IMR-90 (cell line): ENCODE data around the gene MOCS1. TPM values are rescaled to one million over a fixed set of nuclear protein-coding genes. Genes with fewer than 3 reads are reported as not detected.

Experiments used
- ATAC-seq: fragments of 200-7000 bp; cut with Tn5 transposase; 2 replicates; pipeline ENCODE4 v1.9.1; 2020; ENCODE audit warnings: low read depth, mild to moderate bottlenecking, moderate library complexity
- BruUV-seq: library from RNA; stranded (reverse); fragments of 400-500 nt; replicated peaks from 2 replicates; lab custom pipeline; 2021; lab: Mats Ljungman, UMichigan
- CTCF ChIA-PET: fragments of 300-600 bp; formaldehyde crosslinking; extraction: SDS; loops from one replicate; lab custom pipeline; 2021; ENCODE audit warnings: antibody characterized with exemption; lab: Yijun Ruan, JAX
- POLR2A ChIA-PET: fragments of 300-600 bp; sonication (Branson Sonifier 250); formaldehyde crosslinking; loops from one replicate; lab custom pipeline; 2022; ENCODE audit warnings: antibody characterized with exemption; ENCODE audit not compliant: unreplicated experiment; lab: Charles Lee
- DNase-seq: peaks from one replicate; pipeline ENCODE4 v3.0.0; 2013
- H2AFZ ChIP-seq: replicated peaks from 2 replicates; pipeline ENCODE3; 2013; ENCODE audit warnings: low read length, mild to moderate bottlenecking; ENCODE audit not compliant: poor library complexity
- H2AK5ac ChIP-seq: 2 replicates; pipeline ENCODE4 v1.6.1; 2013; ENCODE audit warnings: low read depth, low read length, inconsistent platforms
- H2AK9ac ChIP-seq: replicated peaks from 2 replicates; pipeline ENCODE3; 2013; ENCODE audit warnings: mild to moderate bottlenecking, low read depth, low read length, moderate library complexity; ENCODE audit not compliant: poor library complexity
- H2BK120ac ChIP-seq: 2 replicates; pipeline ENCODE4 v1.6.1; 2013; ENCODE audit warnings: low read depth, low read length, inconsistent platforms
- H2BK15ac ChIP-seq: 3 replicates; pipeline ENCODE4 v1.6.1; 2013; ENCODE audit warnings: low read depth, low read length, inconsistent platforms
- H2BK20ac ChIP-seq: 2 replicates; pipeline ENCODE4 v1.6.1; 2013; ENCODE audit warnings: low read depth, mild to moderate bottlenecking, inconsistent platforms, low read length, moderate library complexity
- H2BK5ac ChIP-seq: 2 replicates; pipeline ENCODE4 v1.6.1; 2013; ENCODE audit warnings: mild to moderate bottlenecking, low read depth, low read length, inconsistent platforms; ENCODE audit not compliant: poor library complexity, severe bottlenecking
- H3K14ac ChIP-seq: replicated peaks from 2 replicates; pipeline ENCODE4 v1.6.1; 2013; ENCODE audit warnings: low read depth, low read length, inconsistent platforms
- H3K18ac ChIP-seq: 2 replicates; pipeline ENCODE4 v1.6.1; 2013; ENCODE audit warnings: low read depth, low read length, control low read depth
- H3K23ac ChIP-seq: 2 replicates; pipeline ENCODE4 v1.6.1; 2013; ENCODE audit warnings: low read depth, low read length, inconsistent platforms
- H3K27ac ChIP-seq: 2 replicates; pipeline ENCODE4 v1.5.1; 2013; ENCODE audit warnings: mild to moderate bottlenecking, control low read depth, low read length; ENCODE audit not compliant: insufficient read depth
- H3K27me3 ChIP-seq: 2 replicates; pipeline ENCODE4 v1.6.1; 2013; ENCODE audit warnings: low read length; ENCODE audit not compliant: control insufficient read depth, insufficient read depth
- H3K36me3 ChIP-seq: 2 replicates; pipeline ENCODE4 v1.6.1; 2013; ENCODE audit warnings: low read length, mixed read lengths; ENCODE audit not compliant: control insufficient read depth, insufficient read depth
- H3K4ac ChIP-seq: 2 replicates; pipeline ENCODE4 v1.6.1; 2013; ENCODE audit warnings: low read depth, low read length, inconsistent platforms
- H3K4me1 ChIP-seq: 2 replicates; pipeline ENCODE4 v1.6.1; 2013; ENCODE audit warnings: low read length, mixed read lengths; ENCODE audit not compliant: control insufficient read depth, insufficient read depth
- H3K4me2 ChIP-seq: 2 replicates; pipeline ENCODE4 v1.6.1; 2013; ENCODE audit warnings: low read depth, mild to moderate bottlenecking, control low read depth, low read length, moderate library complexity
- H3K4me3 ChIP-seq: 2 replicates; pipeline ENCODE4 v1.5.1; 2013; ENCODE audit warnings: low read depth, mild to moderate bottlenecking, control low read depth, low read length, moderate library complexity; ENCODE audit not compliant: insufficient read depth
- H3K56ac ChIP-seq: 2 replicates; pipeline ENCODE4 v1.6.1; 2013; ENCODE audit warnings: low read length, inconsistent platforms; ENCODE audit not compliant: insufficient read depth; ENCODE audit errors: extremely low read depth
- H3K79me1 ChIP-seq, 2 experiments: 2 replicates each; pipeline ENCODE4 v1.6.1; 2013; ENCODE audit warnings: low read length in 2 of 2, inconsistent platforms in 1 of 2, low read depth in 1 of 2
- H3K9ac ChIP-seq: 2 replicates; pipeline ENCODE4 v1.6.1; 2013; ENCODE audit warnings: low read depth, low read length, control low read depth
- H3K9me1 ChIP-seq: 2 replicates; pipeline ENCODE4 v1.6.1; 2013; ENCODE audit warnings: low read length, inconsistent platforms; ENCODE audit not compliant: insufficient read depth
- H3K9me3 ChIP-seq: 2 replicates; pipeline ENCODE4 v1.6.1; 2013; ENCODE audit warnings: low read length; ENCODE audit not compliant: control insufficient read depth, insufficient read depth
- H4K20me1 ChIP-seq: 2 replicates; pipeline ENCODE4 v1.6.1; 2013; ENCODE audit warnings: low read length, inconsistent platforms; ENCODE audit not compliant: insufficient read depth
- H4K5ac ChIP-seq: 2 replicates; pipeline ENCODE4 v1.6.1; 2013; ENCODE audit warnings: mild to moderate bottlenecking, low read depth, low read length, control low read depth
- H4K8ac ChIP-seq, 2 experiments: 2 replicates each; pipeline ENCODE4 v1.6.1; 2013; ENCODE audit warnings: low read depth in 2 of 2, low read length in 2 of 2, control low read depth in 1 of 2, inconsistent platforms in 1 of 2
- H4K91ac ChIP-seq: 2 replicates; pipeline ENCODE4 v1.6.1; 2013; ENCODE audit warnings: low read depth, low read length, inconsistent platforms; ENCODE audit not compliant: insufficient read depth
- BHLHE40 ChIP-seq: fragments of 150-350 bp; IDR thresholded peaks from 2 replicates; pipeline ENCODE4 v1.6.1; 2016; ENCODE audit warnings: mild to moderate bottlenecking, low read depth, low read length
- CEBPB ChIP-seq: IDR thresholded peaks from 2 replicates; pipeline ENCODE4 v1.6.1; 2012; ENCODE audit warnings: low read depth, low read length, improper control_type of control experiment
- CHD1 ChIP-seq: IDR thresholded peaks from 2 replicates; pipeline ENCODE4 v1.6.1; 2012; ENCODE audit warnings: low read depth, low read length, improper control_type of control experiment
- CTCF ChIP-seq: conservative IDR thresholded peaks from 2 replicates; pipeline ENCODE4 v1.5.1; 2012; ENCODE audit warnings: mild to moderate bottlenecking, low read depth, low read length, improper control_type of control experiment
- ELK1 ChIP-seq: fragments of 150-350 bp; IDR thresholded peaks from 2 replicates; pipeline ENCODE4 v1.6.1; 2016; ENCODE audit warnings: low read depth, mild to moderate bottlenecking, low read length, moderate library complexity, borderline replicate concordance
- FOS ChIP-seq: fragments of 150-350 bp; IDR thresholded peaks from 2 replicates; pipeline ENCODE4 v1.6.1; 2016; ENCODE audit warnings: low read depth, low read length
- MAFK ChIP-seq: IDR thresholded peaks from 2 replicates; pipeline ENCODE4 v1.6.1; 2012; ENCODE audit warnings: low read depth, low read length, improper control_type of control experiment
- MAZ ChIP-seq: IDR thresholded peaks from 2 replicates; pipeline ENCODE4 v1.6.1; 2012; ENCODE audit warnings: low read depth, mild to moderate bottlenecking, low read length, improper control_type of control experiment, moderate library complexity, borderline replicate concordance
- MXI1 ChIP-seq: IDR thresholded peaks from 2 replicates; pipeline ENCODE4 v1.6.1; 2012; ENCODE audit warnings: low read depth, mild to moderate bottlenecking, low read length, moderate library complexity, borderline replicate concordance
- NFE2L2 ChIP-seq: fragments of 150-350 bp; IDR thresholded peaks from 2 replicates; pipeline ENCODE4 v1.6.1; 2016; ENCODE audit warnings: low read depth, mild to moderate bottlenecking, low read length
- POLR2A ChIP-seq: IDR thresholded peaks from 2 replicates; pipeline ENCODE4 v1.6.1; 2012; ENCODE audit warnings: mild to moderate bottlenecking, low read depth, low read length
- RAD21 ChIP-seq: IDR thresholded peaks from 2 replicates; pipeline ENCODE4 v1.6.1; 2012; ENCODE audit warnings: low read length, improper control_type of control experiment
- RCOR1 ChIP-seq: IDR thresholded peaks from 2 replicates; pipeline ENCODE4 v1.6.1; 2012; ENCODE audit warnings: mild to moderate bottlenecking, low read length, improper control_type of control experiment; ENCODE audit not compliant: insufficient replicate concordance
- RFX5 ChIP-seq: IDR thresholded peaks from 2 replicates; pipeline ENCODE4 v1.8.0; 2012; ENCODE audit warnings: low read depth, mild to moderate bottlenecking, low read length, moderate library complexity
- SMC3 ChIP-seq: fragments of 150-350 bp; IDR thresholded peaks from 2 replicates; pipeline ENCODE4 v1.6.1; 2016; ENCODE audit warnings: low read depth, mild to moderate bottlenecking, antibody characterized with exemption, low read length, moderate library complexity
- USF2 ChIP-seq: fragments of 150-350 bp; IDR thresholded peaks from 2 replicates; pipeline ENCODE4 v1.6.1; 2017; ENCODE audit warnings: mild to moderate bottlenecking, antibody characterized with exemption, low read length, low read depth
- WGBS, 2 experiments: methylation state at CpG; one replicate each; pipeline versions ENCODE4 v1.1.5 to v1.1.7; 2013; ENCODE audit warnings: missing lambda C conversion rate in 2 of 2; ENCODE audit not compliant: insufficient read length in 1 of 2; ENCODE audit errors: extremely low coverage in 2 of 2; 5-methylcytosine and 5-hydroxymethylcytosine counted together
- dilution Hi-C: fragments of 300-500 bp; cut with HindIII; formaldehyde crosslinking; loops from one replicate; pipeline ENCODE4 v1.14.3; 2018; ENCODE audit warnings: low sequenced_read_pairs; ENCODE audit not compliant: unreplicated experiment
- in situ Hi-C: fragments of 300-500 bp; cut with MboI; formaldehyde crosslinking; loops from 3 replicates; pipeline ENCODE4 v1.14.3; 2019; ENCODE audit warnings: low sequenced_read_pairs, inconsistent platforms, mixed read lengths
- intact Hi-C: fragments of 100-400 bp; cut with micrococcal nuclease; formaldehyde crosslinking; loops from 2 replicates; pipeline ENCODE4 v1.10.0; 2022
- polyA plus RNA-seq, 3 experiments: library from polyadenylated mRNA; depleted of rRNA; stranded (reverse); fragments of >200 nt; gene quantifications; 2 replicates each; pipeline ENCODE4 v1.2.3, GENCODE V29; 2012; ENCODE audit warnings: low replicate concordance in 1 of 3
- total RNA-seq: library from RNA; depleted of rRNA; stranded (reverse); fragments of >200 nt; gene quantifications from 2 replicates; pipeline ENCODE4 v1.2.3, GENCODE V29; 2012

MOCS1 gene
- total and polyA plus RNA-seq, 2 of the 4 experiments (the other 2 are of a cell fraction) = 5.5 to 9.5 TPM

- Histone ChIP-seq H3K27me3 (peaks cover 31% of the 10 kb centered on the region), H4K5ac (no peak overlapping the region), H2BK15ac (no peak overlapping the region), H3K36me3 (no peaks in the 10 kb centered on the region), H3K9me3 (no peaks in the 10 kb centered on the region), H2AK9ac (no peak overlapping the region), H2AK5ac (no peak overlapping the region), H4K8ac (no peak overlapping the region), H3K23ac (no peak overlapping the region), H2BK120ac (no peak overlapping the region), H4K20me1 (no peaks in the 10 kb centered on the region; the same call in 1 of the 2 replicates), H2AFZ (no peak overlapping the region), H3K4me3 (no peak overlapping the region), H3K56ac (no peak overlapping the region), H3K9ac (no peak overlapping the region), H3K4me1 (no peaks in the 10 kb centered on the region), H3K4ac (no peak overlapping the region), H2BK20ac (no peak overlapping the region), H4K91ac (no peak overlapping the region), H2BK5ac (no peak overlapping the region), H3K79me1 (no peaks in the 10 kb centered on the region), H3K18ac (no peak overlapping the region), H3K27ac (no peak overlapping the region), H3K4me2 (no peak overlapping the region), H3K9me1 (no peaks in the 10 kb centered on the region), H3K14ac (no peak overlapping the region)
- CTCF ChIA-PET = no interaction called here
- intact Hi-C loops (no loop called here), in situ Hi-C loops (no loop called here), dilution Hi-C loops (no loop called here)
- POLR2A ChIA-PET = no interaction called here
- no CpG with 5 or more reads among the region's 1 CpG for WGBS, 2 experiments
- TF ChIP-seq RAD21 = no peak
- no peak for TF ChIP-seq MAZ
- no peak for TF ChIP-seq MXI1
- no peak for TF ChIP-seq USF2
- no peak for TF ChIP-seq BHLHE40
- TF ChIP-seq CTCF = no peak
- no peak for TF ChIP-seq ELK1
- TF ChIP-seq RFX5 = no peak
- TF ChIP-seq FOS = no peak
- TF ChIP-seq POLR2A = no peak
- TF ChIP-seq RCOR1 = no peak
- no peak for TF ChIP-seq MAFK
- TF ChIP-seq CEBPB = no peak
- no peak for TF ChIP-seq NFE2L2
- TF ChIP-seq SMC3 = no peak
- no peak for TF ChIP-seq CHD1
- BruUV-seq = no TSS peak
- DNase-seq = no peak
- no peak for ATAC-seq
Measured at GRCh38 chr6:39945626-39946025, 11.4 kb upstream of the MOCS1 start.
